Right atrium auricular region (tissue), 2 donors: ENCODE results near the gene BMP7. TPM values are rescaled to one million over a fixed set of nuclear protein-coding genes. Genes with fewer than 3 reads are reported as not detected.

Source experiments
- DNase-seq: peaks from one replicate; pipeline ENCODE4 v3.0.0-alpha.2; 2019; ENCODE audit warnings: low spot score
- H3K27ac ChIP-seq, 2 donors: fragments of 200-600 bp; sonication (generic); 1 replicate in 1 of 2; 2 replicates in 1 of 2; pipeline ENCODE4 v1.5.1; 2016 to 2019
- H3K27me3 ChIP-seq, 2 donors: fragments of 200-600 bp; sonication (generic); one replicate each; pipeline versions ENCODE4 v1.5.1 to v1.6.0; 2017 to 2019
- H3K36me3 ChIP-seq: fragments of 200-600 bp; sonication (generic); one replicate; pipeline ENCODE4 v1.5.1; 2016
- H3K4me1 ChIP-seq, 2 donors: fragments of 200-600 bp; sonication (generic); one replicate each; pipeline versions ENCODE4 v1.5.1 to v1.6.0; 2017 to 2019
- H3K4me3 ChIP-seq, 2 donors: fragments of 200-600 bp; sonication (generic); 1 replicate in 1 of 2; 2 replicates in 1 of 2; pipeline ENCODE4 v1.5.1; 2017 to 2019; ENCODE audit warnings: mild to moderate bottlenecking in 1 of 2, moderate library complexity in 1 of 2
- H3K9me3 ChIP-seq, 2 donors: fragments of 200-600 bp; sonication (generic); one replicate each; pipeline ENCODE4 v1.5.1; 2019
- CTCF ChIP-seq, 2 donors: fragments of 200-600 bp; sonication (generic); IDR thresholded peaks; one replicate each; pipeline ENCODE4 v1.5.1; 2019; ENCODE audit warnings: antibody characterized with exemption in 2 of 2
- total RNA-seq, 2 donors: library from RNA; depleted of rRNA; stranded (reverse); fragments of >200 nt; gene quantifications; one replicate each; pipeline ENCODE4 v1.1.0, GENCODE V29; 2016

BMP7 gene
- total RNA-seq, 2 donors from 2014 or later = 15.1 to 23.0 TPM

- no peaks in the 10 kb centered on the region for H3K36me3 ChIP-seq
- TF ChIP-seq CTCF (IDR thresholded peaks at IDR 0.05) = no peak
- H3K27me3 ChIP-seq = no peaks in the 10 kb centered on the region
- no peaks in the 10 kb centered on the region for H3K4me1 ChIP-seq
- no peak for DNase-seq
- no peaks in the 10 kb centered on the region for H3K9me3 ChIP-seq
- no peak overlapping the region for H3K27ac ChIP-seq
- H3K4me3 ChIP-seq = no peak overlapping the region
Measured at GRCh38 chr20:57200882-57201695, 65.4 kb downstream of the BMP7 start.

GRCh38 chr20:57199656-57200405 lies 66.6 kb downstream of the BMP7 start:
- no peaks in the 10 kb centered on the region for H3K36me3 ChIP-seq
- H3K27me3 ChIP-seq = no peaks in the 10 kb centered on the region
- no peaks in the 10 kb centered on the region for H3K4me1 ChIP-seq
- H3K4me3 ChIP-seq = no peak overlapping the region
- H3K9me3 ChIP-seq = no peaks in the 10 kb centered on the region
- no peak for TF ChIP-seq CTCF (IDR thresholded peaks at IDR 0.05)
- H3K27ac ChIP-seq = no peak overlapping the region
- no peak for DNase-seq

GRCh38 chr20:57198132-57199072 lies 68.0 kb downstream of the BMP7 start:
- DNase-seq = no peak
- H3K9me3 ChIP-seq = no peaks in the 10 kb centered on the region
- no peak overlapping the region for H3K27ac ChIP-seq
- no peak overlapping the region for H3K4me3 ChIP-seq
- H3K36me3 ChIP-seq = no peaks in the 10 kb centered on the region
- H3K4me1 ChIP-seq = no peaks in the 10 kb centered on the region
- H3K27me3 ChIP-seq = no peaks in the 10 kb centered on the region
- no peak for TF ChIP-seq CTCF (IDR thresholded peaks at IDR 0.05)

GRCh38 chr20:57197352-57198131 lies 68.9 kb downstream of the BMP7 start:
- no peak for TF ChIP-seq CTCF (IDR thresholded peaks at IDR 0.05)
- Histone ChIP-seq H3K4me3 (no peak overlapping the region), H3K36me3 (no peaks in the 10 kb centered on the region), H3K27me3 (no peaks in the 10 kb centered on the region), H3K9me3 (no peaks in the 10 kb centered on the region), H3K27ac (no peak overlapping the region), H3K4me1 (no peaks in the 10 kb centered on the region)
- DNase-seq = no peak
